NCI-H446 (cell line): Measurements from ENCODE around the gene KRT80.
A peak's percentile ranks its signal among the peaks of the same experiment; 100 is the strongest.

Source experiments
- DNase-seq, 2 experiments: peaks; one replicate each; lab custom pipeline; 2025; lab: John Stamatoyannopoulos, UW

KRT80 gene

GRCh38 chr12:52210925-52211650 lies 19.3 kb upstream of the KRT80 start:
- no peak for DNase-seq

- DNase-seq = no peak
Measured at GRCh38 chr12:52210186-52210924, 18.5 kb upstream of the KRT80 start.

- DNase-seq = no peak
Measured at GRCh38 chr12:52209321-52209720, 17.5 kb upstream of the KRT80 start.

- no peak for DNase-seq
Measured at GRCh38 chr12:52208424-52209165, 16.8 kb upstream of the KRT80 start.

GRCh38 chr12:52207895-52208294 lies 16.1 kb upstream of the KRT80 start:
- peak; percentile 78 to 94 for DNase-seq

- DNase-seq = no peak
Measured at GRCh38 chr12:52207106-52207505, 15.3 kb upstream of the KRT80 start.

- peak in 1 of 2 experiments; percentile 52 for DNase-seq
Measured at GRCh38 chr12:52206304-52207040, 14.7 kb upstream of the KRT80 start.

GRCh38 chr12:52205612-52206303 lies 13.9 kb upstream of the KRT80 start:
- peak in 1 of 2 experiments; percentile 52 for DNase-seq

- no peak for DNase-seq
Measured at GRCh38 chr12:52204931-52205505, 13.2 kb upstream of the KRT80 start.

GRCh38 chr12:52204095-52204930 lies 12.5 kb upstream of the KRT80 start:
- DNase-seq = no peak

- DNase-seq = no peak
Measured at GRCh38 chr12:52203079-52203921, 11.5 kb upstream of the KRT80 start.

GRCh38 chr12:52202361-52203078 lies 10.7 kb upstream of the KRT80 start:
- peak in 1 of 2 experiments; percentile 12 for DNase-seq

GRCh38 chr12:52201451-52201839 lies 9.6 kb upstream of the KRT80 start:
- DNase-seq = no peak

- DNase-seq = no peak
Measured at GRCh38 chr12:52200781-52201450, 9.1 kb upstream of the KRT80 start.

- no peak for DNase-seq
Measured at GRCh38 chr12:52200086-52200780, 8.4 kb upstream of the KRT80 start.

GRCh38 chr12:52199294-52199919 lies 7.6 kb upstream of the KRT80 start:
- DNase-seq = no peak
